Lower leg skin (tissue), 3 donors: ENCODE measurements around the gene RASL12.

Experiments used
- CTCF ChIP-seq, 3 donors: fragments of 450-650 bp; IDR thresholded peaks; one replicate each; pipeline ENCODE4 v1.5.1; 2016; ENCODE audit warnings: antibody characterized with exemption in 3 of 3, mild to moderate bottlenecking in 3 of 3, moderate library complexity in 2 of 3
- POLR2A ChIP-seq, 2 donors: fragments of 450-650 bp; IDR thresholded peaks; one replicate each; pipeline ENCODE4 v1.6.1; 2016 to 2017; ENCODE audit warnings: antibody characterized with exemption in 2 of 2, mild to moderate bottlenecking in 1 of 2, moderate library complexity in 1 of 2

GRCh38 chr15:65008983-65009382 lies 58.8 kb downstream of the RASL12 start:
- TF ChIP-seq CTCF (IDR thresholded peaks at IDR 0.05) (no peak), POLR2A (IDR thresholded peaks at IDR 0.05) (no peak)
